Measurements from ENCODE around the gene SLC9A9.

GRCh38 chr3:143737065-143737464 is 111.2 kb downstream of the SLC9A9 start:
- TF ChIP-seq CTCF (IDR thresholded peaks at IDR 0.05) (no peak), POLR2A (IDR thresholded peaks at IDR 0.05) (no peak)

Data from right lobe of liver (tissue), 4 donors.